ENCODE results near the gene SEPHS2.
"Not testable (repeated sequence)": the region's sequence is repeated elsewhere in the genome, so short reads cannot be mapped to it uniquely, and the experiment has no call there.

The SEPHS2 gene

GRCh38 chr16:30445408-30446202, at the start of gene SEPHS2:
Gene SEPHS2 (minus strand): TSS chr16:30445874. CDS start chr16:30445727, 147 bp downstream.
- peak; percentile 99 for DNase-seq

- no peak for DNase-seq
Observed at GRCh38 chr16:30494709-30495108, 49.0 kb upstream of the SEPHS2 start.

- DNase-seq = no peak
Observed at GRCh38 chr16:30493941-30494488, 48.3 kb upstream of the SEPHS2 start.

GRCh38 chr16:30491744-30492308, 46.2 kb upstream of the SEPHS2 start:
- no peak for DNase-seq

- DNase-seq = no peak
Observed at GRCh38 chr16:30491229-30491628, 45.6 kb upstream of the SEPHS2 start.

- DNase-seq = no peak
Observed at GRCh38 chr16:30490210-30490609, 44.5 kb upstream of the SEPHS2 start.

GRCh38 chr16:30488764-30489605, 43.3 kb upstream of the SEPHS2 start:
- DNase-seq = no peak

- DNase-seq = no peak
Observed at GRCh38 chr16:30485818-30486436, 40.3 kb upstream of the SEPHS2 start.

GRCh38 chr16:30484887-30485286, 39.2 kb upstream of the SEPHS2 start:
- DNase-seq = no peak

- DNase-seq = no peak
Observed at GRCh38 chr16:30482366-30482765, 36.7 kb upstream of the SEPHS2 start.

- no peak for DNase-seq
Observed at GRCh38 chr16:30481381-30481780, 35.7 kb upstream of the SEPHS2 start.

- no peak for DNase-seq
Observed at GRCh38 chr16:30478766-30479478, 33.2 kb upstream of the SEPHS2 start.

- not testable (repeated sequence) for DNase-seq
Observed at GRCh38 chr16:30477773-30478172, 32.1 kb upstream of the SEPHS2 start.

GRCh38 chr16:30476991-30477390, 31.3 kb upstream of the SEPHS2 start:
- DNase-seq = no peak

GRCh38 chr16:30474684-30475083, 29.0 kb upstream of the SEPHS2 start:
- no peak for DNase-seq

- DNase-seq = no peak
Observed at GRCh38 chr16:30474074-30474452, 28.4 kb upstream of the SEPHS2 start.

GRCh38 chr16:30473231-30474073, 27.8 kb upstream of the SEPHS2 start:
- peak; percentile 89 for DNase-seq

GRCh38 chr16:30472328-30472942, 26.8 kb upstream of the SEPHS2 start, which contains the start of gene ITGAL:
Gene ITGAL (plus strand): TSS chr16:30472742. CDS start chr16:30472838, 96 bp downstream.
- DNase-seq = peak; percentile 90

- peak; percentile 70 for DNase-seq
Observed at GRCh38 chr16:30470632-30470995, 24.9 kb upstream of the SEPHS2 start.

- DNase-seq = no peak
Observed at GRCh38 chr16:30470170-30470512, 24.5 kb upstream of the SEPHS2 start.

- no peak for DNase-seq
Observed at GRCh38 chr16:30464078-30464477, 18.4 kb upstream of the SEPHS2 start.
